H1 (cell line): ENCODE data around the gene MRPS27. TPM values are rescaled to one million over a fixed set of nuclear protein-coding genes. Genes with fewer than 3 reads are reported as not detected.

ENCODE experiments used
- CREB1 ChIP-seq: IDR thresholded peaks from 2 replicates; pipeline ENCODE4 v1.6.1; 2012; ENCODE audit warnings: inconsistent platforms
- EP300 ChIP-seq, 2 experiments: IDR thresholded peaks; 1 replicate in 1 of 2; 2 replicates in 1 of 2; pipeline ENCODE4 v1.6.1; 2011 to 2012; ENCODE audit warnings: low read depth in 2 of 2, low read length in 2 of 2, mild to moderate bottlenecking in 2 of 2, borderline replicate concordance in 1 of 2, inconsistent platforms in 1 of 2, moderate library complexity in 1 of 2
- NANOG ChIP-seq: IDR thresholded peaks from 2 replicates; pipeline ENCODE4 v1.6.1; 2011; ENCODE audit warnings: low read length, low read depth, mild to moderate bottlenecking, inconsistent platforms; ENCODE audit not compliant: insufficient read depth, poor library complexity, severe bottlenecking
- polyA plus RNA-seq, 7 experiments: library from polyadenylated mRNA; depleted of rRNA in 3 of 7; stranded (reverse) in 5 of 7; unstranded in 2 of 7; fragments of >200 nt in 5 of 7; fragments of 200-250 nt in 2 of 7; gene quantifications; 1 replicate in 5 of 7; 2 replicates in 1 of 7; 4 replicates in 1 of 7; pipeline versions ENCODE4 v1.2.1 to v1.2.3, GENCODE V29; 2011 to 2013; ENCODE audit warnings: missing spikeins in 2 of 7, mixed read lengths in 2 of 7
- total RNA-seq: library from RNA; stranded (reverse); fragmentation: NEBNext Ultra II Directional; extraction: Animal tissue kit (Norgen Biotek cat#: 25700); gene quantifications from 2 replicates; pipeline ENCODE4 v1.2.1, GENCODE V29; 2021

Gene MRPS27
- total and polyA plus RNA-seq, 2 of the 8 experiments (the other 6 are each of a cell fraction or from before 2014, with no cell fraction given): 93.2 to 102 TPM

GRCh38 chr5:72281430-72281763, 38.6 kb downstream of the MRPS27 start (continued):
- TF ChIP-seq NANOG (no peak), CREB1 (no peak), EP300 (IDR thresholded peaks at IDR 0.05; ENCODE audit: borderline replicate concordance in 1 of 2, low read depth in 2 of 2, low read length in 2 of 2) (no peak)
